Small intestine (tissue), 7 donors: ENCODE measurements around the gene RFT1. TPM values are rescaled to one million over a fixed set of nuclear protein-coding genes. Genes with fewer than 3 reads are reported as not detected.
"Not testable (repeated sequence)": the region's sequence is repeated elsewhere in the genome, so short reads cannot be mapped to it uniquely, and the experiment has no call there.

ENCODE experiments used
- DNase-seq, 2 donors: peaks; one replicate each; pipeline versions ENCODE4 v3.0.0 to v3.0.0-alpha.2; 2013
- FAIRE-seq: peaks from 2 replicates; lab custom pipeline; 2012; peaks lifted over from hg19 to GRCh38; lab: Jason Lieb, UNC
- H3K27ac ChIP-seq, 3 donors: one replicate each; pipeline ENCODE4 v1.5.1; 2013; ENCODE audit warnings: low read length in 2 of 3, mild to moderate bottlenecking in 2 of 3, control low read depth in 1 of 3, inconsistent platforms in 1 of 3, low read depth in 1 of 3, moderate library complexity in 1 of 3
- H3K27me3 ChIP-seq, 3 donors: one replicate each; pipeline ENCODE4 v1.6.1; 2013; ENCODE audit warnings: low read length in 3 of 3, inconsistent platforms in 1 of 3; ENCODE audit not compliant: control insufficient read depth in 3 of 3, insufficient read depth in 3 of 3
- H3K36me3 ChIP-seq, 3 donors: one replicate each; pipeline ENCODE4 v1.6.1; 2013; ENCODE audit warnings: low read length in 3 of 3, inconsistent platforms in 1 of 3, low read depth in 1 of 3, mild to moderate bottlenecking in 1 of 3, moderate library complexity in 1 of 3; ENCODE audit not compliant: control insufficient read depth in 3 of 3, insufficient read depth in 2 of 3
- H3K4me1 ChIP-seq, 3 donors: one replicate each; pipeline ENCODE4 v1.6.1; 2013; ENCODE audit warnings: low read length in 2 of 3, inconsistent platforms in 1 of 3, low read depth in 1 of 3, mild to moderate bottlenecking in 1 of 3, moderate library complexity in 1 of 3; ENCODE audit not compliant: control insufficient read depth in 3 of 3, insufficient read depth in 2 of 3
- H3K4me3 ChIP-seq, 3 donors: one replicate each; pipeline ENCODE4 v1.5.1; 2013; ENCODE audit warnings: low read length in 3 of 3, control low read depth in 1 of 3, inconsistent platforms in 1 of 3, low read depth in 1 of 3, mild to moderate bottlenecking in 1 of 3, moderate library complexity in 1 of 3
- H3K9me3 ChIP-seq, 2 donors: one replicate each; pipeline ENCODE4 v1.6.1; 2013; ENCODE audit warnings: low read depth in 1 of 2, low read length in 1 of 2; ENCODE audit not compliant: control insufficient read depth in 2 of 2, insufficient read depth in 1 of 2
- WGBS, 3 donors: extraction: QIAGEN DNeasy Blood & Tissue Kit; methylation state at CpG; one replicate each; pipeline ENCODE4 v1.1.7; 2013; 5-methylcytosine and 5-hydroxymethylcytosine counted together
- polyA plus RNA-seq, 4 donors: library from polyadenylated mRNA; stranded (reverse) in 3 of 4; unstranded in 1 of 4; fragments of 200-250 nt in 3 of 4; fragments of 120-200 nt in 1 of 4; gene quantifications; one replicate each; pipeline versions ENCODE4 v1.2.1 to v1.2.3, GENCODE V29; 2013
- donor health status: healthy with polysubstance abuse.
- donor health status: control.
- donor health status: control.
- donor health status: Bipolar disorder and iron deficiency.
- donor health status: healthy.

RFT1 gene
- polyA plus RNA-seq, 4 donors = 1.3 to 21.4 (median 9.6) TPM

GRCh38 chr3:53062905-53063304 lies 67.3 kb downstream of the RFT1 start:
- no peak for DNase-seq
- H3K36me3 ChIP-seq = no peaks in the 10 kb centered on the region
- H3K9me3 ChIP-seq = no peaks in the 10 kb centered on the region
- FAIRE-seq = no peak
- H3K4me3 ChIP-seq = no peak overlapping the region
- peaks cover 0 to 6% (median 0%) of the 10 kb centered on the region in 3 donors for H3K4me1 ChIP-seq
- no peak overlapping the region for H3K27ac ChIP-seq
- 84 to 94% (median 90%) methylated on average over 2 of the region's 2 CpGs for WGBS, 3 donors
- H3K27me3 ChIP-seq = no peaks in the 10 kb centered on the region

GRCh38 chr3:53056442-53056841 lies 73.8 kb downstream of the RFT1 start:
- Histone ChIP-seq H3K4me1 (no peaks in the 10 kb centered on the region), H3K27ac (no peak overlapping the region), H3K27me3 (no peaks in the 10 kb centered on the region), H3K4me3 (no peak overlapping the region), H3K9me3 (no peaks in the 10 kb centered on the region), H3K36me3 (no peaks in the 10 kb centered on the region)
- DNase-seq = peak in 1 of 2 donors; percentile 19
- WGBS, 3 donors = 92 to 94% (median 94%) methylated on average over 2 of the region's 2 CpGs
- FAIRE-seq = no peak

- H3K4me1 ChIP-seq, H3K4me3 ChIP-seq, H3K9me3 ChIP-seq, H3K27ac ChIP-seq, H3K27me3 ChIP-seq, H3K36me3 ChIP-seq, DNase-seq, FAIRE-seq: not testable (repeated sequence)
- WGBS, 3 donors = 78 to 81% (median 79%) methylated on average over 7 of the region's 7 CpGs
Measured at GRCh38 chr3:53054233-53054632, 76.0 kb downstream of the RFT1 start.

- Histone ChIP-seq H3K27ac (no peak overlapping the region), H3K4me3 (no peak overlapping the region), H3K36me3 (no peaks in the 10 kb centered on the region), H3K27me3 (no peaks in the 10 kb centered on the region), H3K9me3 (no peaks in the 10 kb centered on the region), H3K4me1 (no peaks in the 10 kb centered on the region)
- FAIRE-seq (no peak), DNase-seq (peak in 1 of 2 donors; percentile 25)
- WGBS, 3 donors = 20 to 72% (median 25%) methylated on average over 2 of the region's 2 CpGs
Measured at GRCh38 chr3:53051929-53052328, 78.3 kb downstream of the RFT1 start.

GRCh38 chr3:53049987-53050386 lies 80.2 kb downstream of the RFT1 start:
- Histone ChIP-seq H3K4me3 (no peak overlapping the region), H3K9me3 (no peaks in the 10 kb centered on the region), H3K27ac (no peak overlapping the region), H3K27me3 (no peaks in the 10 kb centered on the region), H3K4me1 (no peaks in the 10 kb centered on the region), H3K36me3 (no peaks in the 10 kb centered on the region)
- FAIRE-seq (no peak), DNase-seq (no peak)
- WGBS, 3 donors = 85 to 91% (median 85%) methylated on average over 8 of the region's 8 CpGs

GRCh38 chr3:53046171-53047170 lies 83.8 kb downstream of the RFT1 start:
- DNase-seq = peak; percentile 48 to 85
- 0 to 2% (median 1%) methylated on average over 69 to 113 of the region's 113 CpGs for WGBS, 3 donors

GRCh38 chr3:53045518-53046170 lies 84.6 kb downstream of the RFT1 start, which contains the start of gene SFMBT1:
Gene SFMBT1 (minus strand): TSS chr3:53046073. CDS start chr3:52969128, 76,945 bp downstream.
- Histone ChIP-seq H3K4me3 (peak within 1 kb of the TSS; percentile 74 to 97 (median 84)), H3K9me3 (no peaks in the 10 kb centered on the region), H3K4me1 (peaks cover 0 to 4% (median 0%) of the 10 kb centered on the region in 3 donors), H3K36me3 (no peaks in the 10 kb centered on the region), H3K27me3 (no peaks in the 10 kb centered on the region), H3K27ac (peak within 1 kb of the TSS; percentile 90 to 96 (median 94))
- no peak for FAIRE-seq
- peak; percentile 63 to 89 for DNase-seq
- 0 to 1% (median 1%) methylated on average over 38 to 117 of the region's 117 CpGs for WGBS, 3 donors

More at GRCh38 chr3:53046171-53047170, 83.8 kb downstream of the RFT1 start:
- Histone ChIP-seq H3K4me3 (peak overlapping the region; percentile 48 to 97 (median 84)), H3K27ac (peak overlapping the region; percentile 55 to 88 (median 86)), H3K36me3 (no peaks in the 10 kb centered on the region), H3K9me3 (no peaks in the 10 kb centered on the region), H3K27me3 (no peaks in the 10 kb centered on the region), H3K4me1 (peaks cover 0 to 4% (median 0%) of the 10 kb centered on the region in 3 donors)
- FAIRE-seq = no peak
